ENCODE measurements around the gene OMP.

Gene OMP

DNA sequence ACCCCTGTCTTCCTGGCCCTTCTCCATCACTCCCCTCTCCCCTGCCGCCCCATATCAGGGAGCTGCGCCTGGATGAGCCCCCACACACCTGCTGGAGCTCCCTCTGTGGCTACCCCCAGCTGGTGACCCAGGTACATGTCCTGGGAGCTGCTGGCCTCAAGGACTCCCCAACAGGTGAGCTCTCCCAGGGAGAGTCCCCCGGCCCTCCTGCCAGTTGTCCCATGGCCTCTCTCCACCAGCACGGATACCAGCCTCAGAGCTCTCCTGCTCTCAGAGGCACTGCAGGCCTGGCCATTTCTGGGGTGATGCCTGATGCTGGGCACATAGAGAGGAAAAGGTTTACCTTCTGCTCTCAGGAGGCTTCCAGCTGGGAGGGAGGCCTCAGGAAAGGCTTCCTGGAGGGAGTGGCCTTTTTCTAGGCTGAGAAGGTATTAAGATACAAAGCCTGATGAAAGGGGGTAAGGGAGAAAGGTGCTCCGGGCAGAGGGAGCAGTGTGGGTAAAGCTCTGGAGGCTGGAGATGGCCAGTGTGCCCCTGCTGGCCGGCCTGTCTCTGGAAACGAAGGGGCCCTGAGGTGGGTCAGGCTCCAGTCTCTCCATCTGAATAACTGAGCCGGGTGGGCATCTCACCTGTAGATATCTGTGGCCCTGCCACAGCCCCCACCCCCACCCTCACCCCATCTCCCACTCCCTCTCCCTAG is 19.4 kb downstream of the OMP start:
- in situ Hi-C loops (cut with HindIII; ENCODE audit: low sequenced_read_pairs) = no loop called here

DNA sequence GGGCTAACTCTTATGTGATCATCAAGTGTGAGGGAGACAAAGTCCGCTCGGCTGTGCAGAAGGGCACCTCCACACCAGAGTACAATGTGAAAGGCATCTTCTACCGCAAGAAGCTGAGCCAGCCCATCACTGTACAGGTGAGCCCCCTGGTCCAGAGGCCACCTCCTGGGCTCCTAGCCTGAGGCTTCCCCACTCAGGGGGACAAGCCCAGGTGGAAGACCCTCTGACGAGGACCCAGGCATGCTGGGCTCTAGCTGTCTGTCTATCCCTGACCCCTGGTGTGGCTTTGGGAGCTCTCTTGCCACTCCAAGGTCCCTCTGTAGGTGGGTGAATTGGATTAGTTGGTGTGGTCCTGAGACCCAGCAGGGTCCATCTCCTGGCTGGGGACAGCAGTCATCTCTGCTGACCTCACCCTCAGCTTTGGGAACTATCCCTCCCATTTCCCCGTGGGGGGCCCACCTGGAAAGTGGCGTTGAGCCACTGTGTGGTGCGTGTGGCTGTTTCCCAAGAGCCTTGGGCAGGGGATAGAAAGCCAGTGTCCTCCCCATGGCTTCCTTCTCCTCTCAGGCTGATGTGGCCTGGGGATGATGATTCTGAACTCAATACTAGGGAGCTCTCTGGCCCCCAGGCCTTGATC is 20.1 kb downstream of the OMP start:
- in situ Hi-C loops (cut with HindIII; ENCODE audit: low sequenced_read_pairs) = no loop called here

DNA sequence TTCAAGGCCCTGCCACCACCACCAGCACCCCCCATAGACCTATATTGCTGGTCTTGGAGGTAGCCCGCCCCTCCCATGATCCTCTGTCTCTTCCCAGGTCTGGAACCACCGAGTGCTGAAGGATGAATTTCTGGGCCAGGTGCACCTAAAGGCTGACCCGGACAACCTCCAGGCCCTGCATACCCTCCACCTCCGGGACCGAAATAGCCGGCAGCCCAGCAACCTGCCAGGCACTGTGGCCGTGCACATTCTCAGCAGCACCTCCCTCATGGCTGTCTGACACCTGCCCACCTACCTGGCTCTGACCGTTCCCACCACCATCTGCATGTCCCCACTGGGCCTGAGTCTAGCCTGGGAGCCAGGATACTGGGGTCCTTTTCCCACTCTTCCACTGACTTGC is 21.0 kb downstream of the OMP start:
- in situ Hi-C loops (cut with HindIII; ENCODE audit: low sequenced_read_pairs) = no loop called here

DNA sequence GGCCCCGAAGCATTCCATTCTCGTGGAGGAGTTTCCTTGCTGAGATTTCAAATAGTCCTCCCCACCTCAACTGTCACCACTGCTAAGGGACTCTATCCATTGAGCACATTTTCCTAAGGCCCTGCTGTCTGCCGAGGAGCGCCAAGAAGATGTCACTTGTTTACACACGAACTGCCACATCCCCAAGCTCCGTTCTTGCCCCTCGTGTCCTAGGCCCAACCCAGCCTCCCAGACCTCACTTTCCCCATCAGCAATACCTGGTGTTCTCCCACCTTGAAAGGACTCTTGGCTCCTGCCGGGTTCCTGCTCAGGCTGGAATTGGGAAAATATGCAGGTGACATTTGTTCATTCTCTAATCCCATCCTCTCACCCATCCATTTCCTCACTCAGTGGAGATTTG is 21.4 kb downstream of the OMP start:
- in situ Hi-C loops (cut with HindIII; ENCODE audit: low sequenced_read_pairs) = no loop called here

- in situ Hi-C loops (cut with HindIII; ENCODE audit: low sequenced_read_pairs) = no loop called here
These were observed 21.8 kb downstream of the OMP start for GRCh38 chr11:77124488-77124887.

DNA sequence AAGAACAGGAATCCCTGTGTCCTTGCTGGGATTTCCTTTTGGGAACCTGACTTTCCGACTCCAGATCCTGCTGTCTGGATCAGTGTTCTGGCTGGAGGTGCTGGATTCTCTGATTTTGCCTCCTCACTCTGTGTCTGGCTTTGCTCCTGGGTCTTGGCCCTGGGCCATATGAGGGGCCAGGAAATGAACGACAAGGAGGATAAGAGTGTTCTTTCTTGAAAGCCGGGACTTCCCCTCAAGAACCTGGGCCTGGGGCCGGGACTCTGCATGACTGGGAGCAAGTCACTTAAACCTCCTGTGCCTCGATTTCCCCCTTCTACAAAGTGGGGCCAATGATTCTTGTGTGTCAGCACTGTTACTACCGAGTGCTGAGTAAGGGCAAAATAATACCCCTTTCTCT is 22.6 kb downstream of the OMP start:
- in situ Hi-C loops (cut with HindIII; ENCODE audit: low sequenced_read_pairs) = no loop called here

- in situ Hi-C loops (cut with HindIII; ENCODE audit: low sequenced_read_pairs) = no loop called here
These were observed 23.1 kb downstream of the OMP start for GRCh38 chr11:77125695-77126094.

DNA sequence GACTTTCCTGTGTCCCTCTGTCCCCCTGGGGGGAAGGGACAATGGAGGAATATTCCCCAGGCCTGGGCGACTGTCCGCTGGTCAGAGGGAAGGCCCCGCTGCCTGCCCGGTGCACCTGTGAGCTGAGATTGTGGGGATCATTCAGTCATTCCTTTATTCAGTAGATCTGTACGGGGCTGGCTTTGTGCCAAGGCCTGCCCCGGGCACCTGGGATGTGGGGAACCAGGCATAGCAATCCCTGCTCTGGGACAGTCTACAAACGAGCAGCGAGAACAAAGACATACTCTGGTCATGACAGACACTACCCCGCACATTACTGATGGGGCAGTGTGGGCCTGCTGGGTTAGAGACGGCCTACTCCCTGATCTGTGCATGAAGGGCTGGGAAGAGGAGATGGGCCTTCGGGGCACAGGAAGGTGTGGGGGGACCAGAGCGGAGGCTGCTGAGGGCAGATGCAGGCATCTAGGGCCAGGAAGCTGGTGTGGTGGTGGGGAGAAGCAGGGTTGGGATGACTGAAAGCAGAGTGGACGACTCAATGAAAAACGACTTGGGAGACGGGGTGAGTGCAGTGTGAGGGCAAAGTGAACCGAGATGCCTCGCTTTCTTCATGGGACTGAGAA is 23.6 kb downstream of the OMP start:
- in situ Hi-C loops (cut with HindIII; ENCODE audit: low sequenced_read_pairs) = no loop called here

GRCh38 chr11:77126861-77127234 is 24.2 kb downstream of the OMP start:
- in situ Hi-C loops (cut with HindIII; ENCODE audit: low sequenced_read_pairs) = no loop called here

DNA sequence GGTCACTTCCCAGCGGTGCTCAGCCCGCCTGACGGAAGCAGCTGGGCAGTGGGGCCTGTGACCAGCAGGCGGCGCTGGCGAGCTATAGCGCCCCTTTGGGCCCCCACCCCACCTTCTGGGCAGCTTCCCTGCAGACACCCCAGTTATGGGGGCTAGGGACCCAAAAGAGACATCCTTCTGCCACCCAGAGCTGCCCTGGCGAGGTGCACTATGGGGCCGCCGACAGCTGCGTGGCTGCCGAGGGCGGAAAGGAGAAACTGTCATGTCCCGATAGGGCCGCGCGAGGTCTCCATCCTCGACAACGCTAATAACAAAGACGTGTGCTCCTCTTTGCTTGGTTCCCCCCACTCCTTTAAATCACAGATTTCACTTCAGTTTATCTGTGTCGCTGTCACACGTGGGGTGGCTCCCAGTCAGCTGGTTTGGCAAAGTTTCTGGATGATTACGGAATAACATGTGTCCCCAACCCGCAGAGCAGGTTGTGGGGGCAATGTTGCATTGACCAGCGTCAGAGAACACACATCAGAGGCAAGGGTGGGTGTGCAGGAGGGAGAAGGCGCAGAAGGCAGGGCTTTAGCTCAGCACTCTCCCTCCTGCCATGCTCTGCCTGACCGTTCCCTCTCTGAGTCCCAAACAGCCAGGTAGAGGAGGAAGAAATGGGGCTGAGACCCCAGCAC is 24.7 kb downstream of the OMP start:
- in situ Hi-C loops (cut with HindIII; ENCODE audit: low sequenced_read_pairs) = no loop called here

DNA sequence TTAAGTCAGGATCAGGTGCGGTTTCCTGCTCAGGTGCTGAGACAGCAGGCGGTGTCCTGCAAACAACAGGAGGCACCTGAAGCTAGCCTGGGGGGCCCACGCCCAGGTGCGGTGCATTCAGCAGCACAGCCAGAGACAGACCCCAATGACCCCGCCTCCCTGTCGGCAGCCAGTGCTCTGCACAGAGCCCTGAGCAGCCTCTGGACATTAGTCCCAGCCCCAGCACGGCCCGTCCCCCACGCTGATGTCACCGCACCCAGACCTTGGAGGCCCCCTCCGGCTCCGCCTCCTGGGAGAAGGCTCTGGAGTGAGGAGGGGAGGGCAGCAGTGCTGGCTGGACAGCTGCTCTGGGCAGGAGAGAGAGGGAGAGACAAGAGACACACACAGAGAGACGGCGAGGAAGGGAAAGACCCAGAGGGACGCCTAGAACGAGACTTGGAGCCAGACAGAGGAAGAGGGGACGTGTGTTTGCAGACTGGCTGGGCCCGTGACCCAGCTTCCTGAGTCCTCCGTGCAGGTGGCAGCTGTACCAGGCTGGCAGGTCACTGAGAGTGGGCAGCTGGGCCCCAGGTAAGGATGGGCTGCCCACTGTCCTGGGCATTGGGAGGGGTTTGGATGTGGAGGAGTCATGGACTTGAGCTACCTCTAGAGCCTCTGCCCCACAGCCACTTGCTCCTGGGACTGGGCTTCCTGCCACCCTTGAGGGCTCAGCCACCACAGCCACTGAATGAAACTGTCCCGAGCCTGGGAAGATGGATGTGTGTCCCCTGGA is 25.5 kb downstream of the OMP start, which contains the start of gene MYO7A:
Gene MYO7A, plus strand, starts transcription at position 327 of the 772 bp plus-strand sequence. CDS start 2,389 bp downstream, outside the sequence.
- in situ Hi-C loops (cut with HindIII; ENCODE audit: low sequenced_read_pairs) = no loop called here

DNA sequence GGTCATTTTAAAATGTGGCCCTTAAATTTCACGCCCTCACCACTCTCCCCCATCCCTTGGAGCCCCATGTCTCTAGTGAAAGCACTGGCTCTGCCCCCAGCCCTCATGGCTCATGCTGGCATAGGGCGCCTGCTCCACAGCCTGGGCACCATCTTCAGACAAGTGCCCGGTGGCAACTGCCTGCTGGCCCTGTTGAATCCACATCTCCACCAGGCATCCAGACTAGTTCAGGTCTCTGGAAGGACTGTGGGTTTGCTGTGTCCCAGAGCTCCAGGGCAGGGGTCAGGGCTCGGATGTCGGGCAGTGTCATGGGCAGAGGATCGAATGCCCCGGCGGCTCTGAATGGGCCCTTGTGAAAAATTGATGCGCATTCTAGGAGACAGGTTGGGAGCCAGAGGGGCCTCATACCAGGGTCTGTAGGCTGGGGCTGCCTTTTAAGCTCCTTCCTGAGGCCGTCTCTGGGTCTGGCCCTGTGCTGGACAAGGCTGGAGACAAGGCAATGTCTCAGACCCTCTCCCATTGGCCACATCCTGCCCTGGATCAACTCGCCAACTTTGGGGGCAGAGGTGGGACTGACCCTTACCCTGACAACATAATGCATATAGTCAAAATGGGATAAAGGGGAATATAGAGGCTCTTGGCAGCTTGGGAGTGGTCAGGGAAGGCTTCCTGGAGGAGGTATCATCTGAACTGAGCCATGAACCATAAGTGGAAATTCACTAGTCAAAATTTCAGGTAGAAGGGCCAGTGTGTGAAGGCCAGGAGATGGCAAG is 26.6 kb downstream of the OMP start:
- in situ Hi-C loops (cut with HindIII; ENCODE audit: low sequenced_read_pairs) = no loop called here

GRCh38 chr11:77129842-77130756 is 27.5 kb downstream of the OMP start:
- in situ Hi-C loops (cut with HindIII; ENCODE audit: low sequenced_read_pairs) = no loop called here

- in situ Hi-C loops (cut with HindIII; ENCODE audit: low sequenced_read_pairs) = no loop called here
These were observed 28.3 kb downstream of the OMP start for GRCh38 chr11:77130763-77131513.

DNA sequence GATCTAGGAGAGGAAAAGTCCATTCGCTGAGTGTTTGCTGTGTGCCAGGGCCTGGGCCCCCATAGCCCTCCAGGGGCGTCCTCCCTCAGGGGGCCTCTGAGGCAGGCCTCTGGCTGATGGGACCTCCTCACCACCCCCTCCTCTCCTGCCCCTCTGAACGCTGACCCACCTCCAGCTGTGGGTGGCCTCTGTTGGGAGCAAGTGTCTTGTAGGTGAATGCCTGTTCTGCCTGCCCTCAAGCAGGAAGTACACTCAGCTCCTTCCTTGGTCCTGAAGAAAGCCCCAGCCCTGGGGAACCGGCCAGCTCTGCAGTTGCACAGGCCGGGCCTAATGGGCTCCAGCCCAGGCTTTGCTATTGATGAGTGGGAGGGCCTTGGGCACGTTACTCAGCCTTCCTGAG is 28.9 kb downstream of the OMP start:
- in situ Hi-C loops (cut with HindIII; ENCODE audit: low sequenced_read_pairs) = no loop called here

GRCh38 chr11:77135069-77135468 is 32.4 kb downstream of the OMP start:
- in situ Hi-C loops (cut with HindIII; ENCODE audit: low sequenced_read_pairs) = no loop called here

GRCh38 chr11:77136074-77136473 is 33.4 kb downstream of the OMP start:
- in situ Hi-C loops (cut with HindIII; ENCODE audit: low sequenced_read_pairs) = no loop called here

GRCh38 chr11:77136784-77137420 is 34.3 kb downstream of the OMP start:
- in situ Hi-C loops (cut with HindIII; ENCODE audit: low sequenced_read_pairs) = no loop called here

Measured in DLD1 (cell line).